IPS-18c (cell line): Measurements from ENCODE around the gene ZNF790.

ENCODE experiments used
- H3K4me3 ChIP-seq: 2 replicates; pipeline ENCODE4 v1.7.0; 2013; ENCODE audit warnings: low read depth, mild to moderate bottlenecking, low read length, moderate library complexity; ENCODE audit not compliant: insufficient read depth
- H3K9me3 ChIP-seq: one replicate; pipeline ENCODE4 v1.6.1; 2013; ENCODE audit warnings: mild to moderate bottlenecking, low read length, moderate library complexity; ENCODE audit not compliant: control insufficient read depth, insufficient read depth

Gene ZNF790

DNA sequence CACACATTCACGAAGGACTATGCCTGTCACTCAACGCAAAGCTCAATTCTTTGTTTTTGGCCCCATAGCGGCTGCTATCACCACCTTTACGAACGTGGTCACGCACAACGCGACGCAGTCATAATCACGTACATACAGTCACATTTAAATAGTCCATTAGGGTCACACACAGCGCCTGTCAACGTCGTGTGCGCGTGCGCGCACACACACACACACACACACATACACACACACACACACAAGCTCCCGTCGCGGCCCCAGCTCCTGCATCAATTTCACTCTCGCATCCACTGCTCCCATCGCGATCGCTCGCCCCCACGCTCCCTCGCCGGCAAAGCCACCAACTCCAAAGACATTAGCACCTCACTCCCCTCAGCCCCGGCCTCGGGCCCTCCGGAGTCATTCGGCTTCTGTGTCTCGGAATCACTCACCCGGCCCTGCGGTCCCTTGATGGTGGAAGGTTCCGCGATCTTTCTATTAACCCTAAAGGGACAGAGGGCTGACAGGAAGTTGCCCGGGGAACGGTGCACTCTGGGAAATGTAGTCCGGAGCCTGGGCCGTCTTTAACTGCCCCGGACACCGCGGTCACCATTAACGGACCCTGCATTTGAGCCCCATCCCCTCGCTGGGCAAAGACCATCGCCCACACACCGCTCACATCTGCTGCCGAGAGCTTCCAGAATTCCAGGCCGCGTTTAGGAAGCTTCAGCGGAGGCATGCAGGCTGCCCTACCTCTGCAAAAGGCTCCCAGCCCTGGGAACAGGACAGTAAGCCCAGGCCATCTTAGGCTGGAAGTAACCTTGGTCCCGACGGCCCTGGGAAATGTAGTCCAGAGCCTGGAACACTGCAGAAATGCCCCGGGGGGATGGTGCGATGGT lies at the start of gene ZNF790:
Gene ZNF790, minus strand, starts transcription at position 482 of the 878 bp plus-strand sequence. CDS start 12,768 bp downstream, outside the sequence.
- no peaks in the 10 kb centered on the region for H3K9me3 ChIP-seq
- peak within 1 kb of the TSS; percentile 74 for H3K4me3 ChIP-seq

DNA sequence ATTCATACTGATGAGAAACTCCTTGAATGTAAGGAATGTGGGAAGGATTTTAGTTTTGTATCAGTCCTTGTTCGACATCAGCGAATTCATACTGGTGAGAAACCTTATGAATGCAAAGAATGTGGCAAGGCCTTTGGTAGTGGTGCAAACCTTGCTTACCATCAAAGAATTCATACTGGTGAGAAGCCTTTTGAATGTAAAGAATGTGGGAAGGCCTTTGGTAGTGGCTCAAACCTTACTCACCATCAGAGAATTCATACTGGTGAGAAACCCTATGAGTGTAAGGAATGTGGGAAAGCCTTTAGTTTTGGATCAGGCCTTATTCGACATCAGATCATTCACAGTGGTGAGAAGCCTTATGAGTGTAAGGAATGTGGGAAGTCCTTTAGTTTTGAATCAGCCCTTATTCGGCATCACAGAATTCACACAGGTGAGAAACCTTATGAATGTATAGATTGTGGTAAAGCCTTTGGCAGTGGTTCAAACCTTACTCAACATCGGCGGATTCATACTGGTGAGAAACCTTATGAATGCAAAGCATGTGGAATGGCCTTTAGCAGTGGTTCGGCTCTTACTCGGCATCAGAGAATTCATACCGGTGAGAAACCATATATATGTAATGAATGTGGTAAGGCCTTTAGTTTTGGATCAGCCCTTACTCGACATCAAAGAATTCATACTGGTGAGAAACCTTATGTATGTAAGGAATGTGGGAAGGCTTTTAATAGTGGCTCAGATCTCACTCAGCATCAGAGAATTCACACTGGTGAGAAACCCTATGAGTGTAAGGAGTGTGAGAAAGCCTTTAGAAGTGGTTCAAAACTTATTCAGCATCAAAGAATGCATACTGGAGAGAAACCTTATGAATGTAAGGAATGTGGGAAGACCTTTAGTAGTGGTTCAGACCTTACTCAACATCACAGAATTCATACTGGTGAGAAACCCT lies 39.1 kb upstream of the ZNF790 start:
- Histone ChIP-seq H3K9me3 (peaks cover 5% of the 10 kb centered on the region), H3K4me3 (no peak overlapping the region)

DNA sequence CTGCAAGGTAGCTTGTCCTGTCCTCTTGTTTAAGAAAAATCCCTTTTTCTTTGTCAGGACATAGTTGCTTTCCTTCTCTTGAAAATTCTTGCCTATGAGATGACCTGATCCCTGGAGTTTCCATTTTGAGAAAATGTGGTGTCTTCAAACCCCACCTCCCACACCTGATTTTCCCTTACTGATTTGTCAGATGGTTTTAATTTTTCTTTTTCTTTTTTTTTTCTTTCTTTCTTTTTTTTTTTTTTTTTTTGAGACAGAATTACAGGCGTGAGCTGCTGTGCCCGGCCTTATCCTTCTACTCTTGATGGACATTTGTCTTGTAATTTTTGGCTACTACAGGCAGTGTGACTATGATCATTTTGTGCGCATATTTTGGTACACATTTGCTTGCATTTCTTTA lies 13.7 kb upstream of the ZNF790 start:
- Histone ChIP-seq H3K4me3 (peak overlapping the region; percentile 81; the same call in 1 of the 2 replicates), H3K9me3 (no peaks in the 10 kb centered on the region)

DNA sequence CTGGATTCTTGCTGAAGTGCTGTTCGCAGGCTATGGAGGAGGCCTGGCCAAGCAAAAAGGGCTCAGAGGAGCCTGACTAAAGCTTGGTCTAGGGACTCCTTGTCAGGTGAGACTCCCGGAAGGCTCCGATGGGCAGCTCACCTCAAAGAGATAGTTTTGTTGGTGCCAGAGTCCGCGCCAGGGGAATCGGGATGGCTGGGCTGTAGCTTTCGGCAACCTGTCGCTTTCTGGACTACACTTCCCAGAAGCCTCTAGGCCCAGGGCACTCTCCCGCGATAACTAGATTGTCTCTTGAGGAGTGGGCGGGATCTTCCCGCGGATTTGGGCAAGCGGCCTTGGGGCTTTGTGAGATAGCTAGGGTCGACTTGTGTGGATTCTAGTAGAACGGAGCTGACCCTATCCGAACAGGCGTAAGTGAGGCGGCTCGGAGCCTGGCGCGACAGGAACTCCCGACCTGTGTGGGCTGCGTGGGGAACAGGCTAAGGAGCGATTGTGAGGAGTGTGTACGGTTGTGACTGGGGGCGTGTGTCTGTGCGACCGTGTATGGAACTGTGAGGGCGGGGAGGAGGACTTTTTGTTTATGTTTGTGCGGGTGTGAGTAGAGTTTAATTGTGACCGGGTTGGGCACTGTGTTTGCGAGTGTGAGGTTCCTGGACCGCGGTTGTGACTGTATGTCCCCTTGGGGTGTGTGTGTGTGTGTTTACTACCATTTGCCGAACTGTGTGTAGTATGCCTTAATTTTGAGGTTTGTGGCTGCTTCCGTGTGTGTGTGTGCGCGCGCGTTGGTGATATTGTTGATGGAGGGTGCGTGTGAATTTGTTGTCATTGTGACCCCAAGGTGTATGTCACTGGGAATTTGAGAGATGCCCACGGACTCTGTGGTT lies 12.6 kb upstream of the ZNF790 start, which contains the start of gene ZNF345:
Gene ZNF345, plus strand, starts transcription at position 318 of the 884 bp plus-strand sequence. CDS start 25,955 bp downstream, outside the sequence.
- H3K9me3 ChIP-seq: no peaks in the 10 kb centered on the region
- peak within 1 kb of the TSS; percentile 81 for H3K4me3 ChIP-seq

DNA sequence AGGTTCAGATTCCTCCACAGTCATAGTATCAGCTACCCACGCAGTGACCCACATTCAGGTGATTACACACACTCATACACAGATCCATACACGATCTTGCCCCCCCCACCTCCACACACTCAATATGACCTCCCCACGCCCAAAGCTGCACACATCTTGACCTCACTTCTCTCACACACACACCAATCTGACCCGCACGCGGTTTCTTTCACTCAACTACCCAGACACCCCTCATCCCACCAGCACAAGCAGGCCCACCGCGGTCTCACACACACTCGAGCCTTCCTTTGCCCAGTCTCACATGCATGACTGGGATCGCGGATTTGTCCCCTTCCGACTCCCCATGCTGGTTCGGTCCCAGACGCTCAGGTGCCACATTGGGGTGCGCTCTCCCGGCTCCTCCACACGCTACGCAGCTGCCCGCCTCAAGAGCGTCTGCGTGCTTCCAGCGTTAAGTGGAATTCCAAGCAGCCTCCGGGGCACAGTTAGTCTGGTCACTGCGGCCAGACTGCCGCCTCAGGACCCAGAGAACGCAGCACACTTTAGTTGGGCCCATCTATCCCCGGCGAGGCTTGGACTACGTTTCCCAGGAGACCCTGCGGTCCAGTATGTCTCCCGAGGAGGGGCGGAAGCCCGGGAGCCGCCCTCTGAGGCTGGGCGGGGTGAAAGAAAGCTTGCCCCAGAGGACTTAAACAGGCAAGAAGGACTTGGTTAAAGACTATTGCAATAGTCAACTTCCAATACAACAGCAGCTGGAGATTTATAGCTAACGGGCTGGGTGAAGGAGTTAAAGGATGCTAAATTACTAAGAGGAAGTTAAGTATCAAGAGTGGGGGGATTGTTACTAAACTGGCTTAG lies 11.7 kb upstream of the ZNF790 start:
- peak overlapping the region; percentile 81 for H3K4me3 ChIP-seq
- no peaks in the 10 kb centered on the region for H3K9me3 ChIP-seq

DNA sequence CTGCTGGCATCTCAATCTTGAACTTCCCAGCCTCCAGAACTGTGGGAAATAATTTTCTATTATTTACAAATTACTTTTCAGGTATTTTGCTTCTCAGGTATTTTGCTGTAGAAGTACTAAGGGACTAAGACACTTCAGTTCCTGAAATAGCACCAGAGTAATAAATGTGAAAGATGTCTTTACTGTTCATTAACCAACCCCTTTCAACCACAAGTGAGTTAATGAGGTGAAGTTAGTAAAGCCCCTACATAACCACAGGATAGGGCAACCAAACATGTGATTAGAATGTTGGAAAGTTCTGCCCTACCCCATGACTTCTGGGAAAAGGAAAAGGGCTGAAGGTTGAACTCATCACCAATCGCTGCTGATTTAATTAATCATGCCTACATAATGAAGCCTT lies 9.8 kb upstream of the ZNF790 start:
- no peaks in the 10 kb centered on the region for H3K9me3 ChIP-seq

DNA sequence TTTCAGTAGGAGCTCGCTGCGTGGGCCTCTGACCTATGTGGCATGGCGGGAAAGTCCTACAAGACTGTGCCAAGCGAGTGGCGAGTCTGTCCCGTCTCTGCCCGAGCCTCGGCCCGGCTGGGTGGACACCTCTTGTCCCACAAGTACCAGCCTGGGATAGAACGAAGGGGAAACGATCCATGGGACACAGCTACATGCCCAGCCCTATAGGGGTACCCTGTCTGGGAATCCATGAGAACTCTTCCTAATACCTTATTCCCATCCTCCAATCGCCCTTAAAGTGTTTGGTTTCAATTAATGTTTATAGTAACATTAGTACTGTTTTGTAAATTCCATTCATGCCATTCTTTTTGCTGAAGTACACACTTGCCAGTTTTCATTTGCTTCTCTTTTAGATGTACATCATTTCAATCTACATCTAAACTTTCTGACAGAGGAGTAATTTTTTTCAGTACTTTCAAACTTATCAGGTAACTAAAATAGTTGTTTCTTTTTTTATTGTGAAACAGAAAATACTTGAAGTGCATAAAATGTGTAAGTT lies 667 bp upstream of the ZNF790 start:
- H3K4me3 ChIP-seq: peak overlapping the region; percentile 74; the same call in 1 of the 2 replicates
- no peaks in the 10 kb centered on the region for H3K9me3 ChIP-seq

More for the DNA sequence above, 9.8 kb upstream of the ZNF790 start:
- no peak overlapping the region for H3K4me3 ChIP-seq

DNA sequence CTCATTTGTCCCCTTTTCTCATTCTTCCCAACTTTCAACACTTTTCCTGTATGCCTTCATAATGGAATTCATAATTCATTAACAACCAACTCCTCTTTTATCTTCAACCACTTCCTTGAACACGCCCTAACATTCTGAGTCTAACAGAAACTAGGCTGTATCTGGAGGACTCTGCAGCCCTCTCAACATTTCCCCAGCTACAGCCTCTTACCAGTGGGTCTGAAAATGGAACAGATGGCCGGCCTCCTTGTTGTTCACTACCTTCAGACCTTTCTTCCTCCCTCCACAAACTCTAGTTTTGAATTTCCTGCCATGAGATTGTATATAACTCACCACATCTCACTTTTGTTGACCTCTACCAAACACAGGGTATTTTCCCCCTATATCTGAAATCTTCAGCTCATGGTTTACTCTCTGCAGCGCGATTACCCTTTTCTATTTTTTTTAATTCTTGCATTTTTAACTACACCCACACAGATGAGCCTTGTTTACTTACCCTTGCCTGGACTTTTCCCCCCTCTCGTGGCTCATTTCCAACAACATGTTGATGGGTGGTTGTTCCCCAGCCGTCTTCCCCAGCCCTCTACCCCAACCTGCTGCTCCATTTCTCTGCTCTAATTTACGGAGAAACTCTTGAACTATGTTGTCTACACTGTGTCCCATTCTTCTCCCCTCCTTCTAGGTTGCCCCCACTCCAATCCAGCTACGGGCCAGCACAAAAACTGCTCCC lies 846 bp downstream of the ZNF790 start:
- Histone ChIP-seq H3K4me3 (peak overlapping the region; percentile 74), H3K9me3 (no peaks in the 10 kb centered on the region)

DNA sequence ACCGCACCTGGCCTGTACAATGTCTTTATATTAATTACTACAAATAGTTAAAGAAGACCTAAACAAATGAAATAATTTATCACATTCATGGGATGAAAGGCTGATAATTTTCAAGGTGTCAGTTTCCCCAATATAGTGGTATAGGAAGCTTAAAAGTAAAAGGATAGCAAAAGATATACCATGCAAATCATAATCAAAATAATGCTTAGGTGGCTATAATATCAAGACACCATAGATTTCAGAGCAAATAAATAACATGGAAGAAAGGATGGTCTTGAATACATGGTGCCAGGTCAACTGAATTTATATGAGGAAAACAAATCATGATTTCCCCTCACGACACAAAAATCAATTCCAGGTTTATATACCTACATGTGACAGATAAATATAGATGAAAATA lies 4.8 kb downstream of the ZNF790 start:
- Histone ChIP-seq H3K4me3 (no peak overlapping the region), H3K9me3 (no peaks in the 10 kb centered on the region)

DNA sequence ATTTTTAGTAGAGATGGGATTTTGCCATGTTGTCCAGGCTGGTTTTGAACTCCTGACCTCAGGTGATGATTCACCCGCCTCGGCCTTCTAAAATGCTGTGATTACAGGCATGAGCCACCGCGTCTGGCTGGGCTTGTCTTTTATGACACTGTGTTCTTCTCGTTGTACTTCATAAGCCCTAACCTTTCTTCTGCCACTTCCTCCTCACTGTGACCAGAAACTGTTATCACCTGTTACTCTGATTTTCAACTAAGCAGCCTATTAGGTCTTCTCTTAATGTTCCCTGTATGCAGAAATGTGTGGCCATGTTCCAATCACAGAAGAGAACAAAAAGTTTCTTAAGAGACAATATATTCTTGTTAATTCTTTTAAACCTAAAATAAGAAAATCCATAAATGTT lies 16.4 kb downstream of the ZNF790 start:
- Histone ChIP-seq H3K4me3 (no peak overlapping the region), H3K9me3 (no peaks in the 10 kb centered on the region)

DNA sequence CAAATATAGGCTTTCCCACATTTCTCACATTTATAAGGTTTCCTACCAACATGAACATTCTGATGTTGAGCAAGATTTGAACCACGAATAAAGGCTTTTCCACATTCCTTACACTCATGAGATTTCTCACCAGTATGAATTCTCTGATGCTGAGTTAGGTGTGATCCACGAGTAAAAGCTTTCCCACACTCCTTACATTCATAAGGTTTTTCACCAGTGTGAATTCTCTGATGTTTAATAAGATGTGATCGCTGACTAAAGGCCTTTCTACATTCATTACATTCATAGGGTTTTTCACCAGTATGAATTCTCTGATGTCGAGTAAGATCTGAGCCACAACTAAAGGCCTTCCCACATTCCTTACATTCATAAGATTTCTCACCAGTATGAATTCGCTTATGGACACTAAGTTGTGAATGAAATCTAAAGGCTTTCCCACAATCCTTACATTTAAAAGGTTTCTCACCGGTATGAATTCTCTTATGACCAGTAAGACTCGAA lies 19.0 kb downstream of the ZNF790 start:
- Histone ChIP-seq H3K4me3 (no peak overlapping the region), H3K9me3 (peaks cover 2% of the 10 kb centered on the region)

DNA sequence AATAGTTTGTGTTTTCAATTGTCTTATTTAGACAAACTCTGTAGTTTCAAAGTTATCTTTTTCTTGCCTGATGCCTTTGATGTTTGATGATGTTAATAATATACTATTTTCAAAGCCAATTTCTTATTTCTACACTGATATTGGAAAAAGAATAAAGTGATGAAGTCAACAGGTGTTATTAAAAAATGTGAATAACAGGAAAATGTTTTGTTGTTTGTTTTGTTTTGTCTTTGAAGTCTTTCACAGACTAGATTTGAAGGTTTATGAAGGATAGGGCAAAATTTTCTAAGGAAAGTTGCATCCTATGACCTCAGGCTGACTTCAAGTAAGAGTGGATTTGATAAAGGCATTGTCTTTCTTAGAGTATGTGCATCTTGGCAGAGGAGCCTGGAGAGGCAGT lies 31.2 kb downstream of the ZNF790 start:
- H3K9me3 ChIP-seq: no peaks in the 10 kb centered on the region
- H3K4me3 ChIP-seq: no peak overlapping the region

DNA sequence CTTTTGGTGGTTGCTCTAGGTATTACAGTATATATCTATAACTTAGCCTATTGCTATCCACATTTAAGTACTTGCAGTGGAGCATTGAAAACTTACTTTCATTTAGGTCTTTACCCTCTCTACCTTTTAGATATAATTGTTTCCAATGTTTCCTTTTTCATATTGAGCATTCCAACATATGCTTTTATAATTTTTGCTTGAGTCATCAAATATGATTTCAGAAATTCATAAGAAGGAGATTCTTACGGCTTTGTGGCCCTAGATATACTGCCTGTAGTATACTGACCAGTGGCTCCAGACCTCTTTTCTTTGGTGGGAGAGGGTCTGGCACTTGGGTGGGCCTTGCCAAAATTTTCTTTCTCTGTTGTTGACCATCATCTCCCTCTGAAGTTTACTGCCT lies 32.8 kb downstream of the ZNF790 start:
- H3K9me3 ChIP-seq: no peaks in the 10 kb centered on the region
- H3K4me3 ChIP-seq: no peak overlapping the region

DNA sequence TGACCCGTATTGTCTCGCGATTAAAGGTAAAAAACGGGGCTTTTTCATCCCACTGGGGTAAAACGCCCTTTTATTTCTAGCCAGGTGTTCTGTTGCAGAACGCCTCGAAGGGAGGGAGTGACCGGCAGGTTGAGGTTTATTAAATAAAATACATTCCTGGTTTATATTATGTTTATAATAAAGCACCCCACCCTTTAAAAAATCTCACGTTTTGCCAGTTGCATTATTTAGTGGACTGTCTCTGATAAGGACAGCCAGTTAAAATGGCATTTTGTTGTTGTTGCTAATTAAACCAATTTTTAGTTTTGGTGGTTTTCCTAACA lies 40.4 kb downstream of the ZNF790 start:
- H3K9me3 ChIP-seq: no peaks in the 10 kb centered on the region
- no peak overlapping the region for H3K4me3 ChIP-seq

DNA sequence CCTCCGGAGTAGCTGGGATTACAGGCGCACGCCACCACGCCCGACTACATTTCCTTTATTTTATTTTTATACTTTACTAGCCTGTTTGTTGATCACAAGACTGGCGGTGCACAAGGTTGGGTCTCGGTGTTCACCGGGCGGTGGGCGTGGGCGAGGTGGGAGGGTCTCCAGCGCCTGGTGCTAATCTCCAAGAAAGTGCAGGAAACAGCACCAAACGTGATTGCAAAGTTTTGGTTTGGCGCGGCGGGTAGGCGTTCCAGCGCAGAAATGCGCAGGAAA lies 41.5 kb downstream of the ZNF790 start:
- Histone ChIP-seq H3K9me3 (no peaks in the 10 kb centered on the region), H3K4me3 (no peak overlapping the region)
